NB4 (cell line): ENCODE results near the gene CRADD.

ENCODE experiments used
- MYC ChIP-seq: IDR thresholded peaks from 2 replicates; pipeline ENCODE4 v1.6.1; 2011; ENCODE audit warnings: low read depth, low read length
- POLR2A ChIP-seq: IDR thresholded peaks from 2 replicates; pipeline ENCODE4 v1.6.1; 2011; ENCODE audit warnings: mild to moderate bottlenecking; ENCODE audit not compliant: insufficient read length; ENCODE audit errors: extremely low read depth
- TF ChIP-seq, protein P1 (sequence below): IDR thresholded peaks from 2 replicates; pipeline ENCODE4 v1.6.1; 2011; ENCODE audit warnings: low read depth, low read length
- TF ChIP-seq, protein P2 (sequence below): IDR thresholded peaks from one replicate; pipeline ENCODE4 v1.5.1; 2012; ENCODE audit warnings: low read depth, low read length

DNA sequence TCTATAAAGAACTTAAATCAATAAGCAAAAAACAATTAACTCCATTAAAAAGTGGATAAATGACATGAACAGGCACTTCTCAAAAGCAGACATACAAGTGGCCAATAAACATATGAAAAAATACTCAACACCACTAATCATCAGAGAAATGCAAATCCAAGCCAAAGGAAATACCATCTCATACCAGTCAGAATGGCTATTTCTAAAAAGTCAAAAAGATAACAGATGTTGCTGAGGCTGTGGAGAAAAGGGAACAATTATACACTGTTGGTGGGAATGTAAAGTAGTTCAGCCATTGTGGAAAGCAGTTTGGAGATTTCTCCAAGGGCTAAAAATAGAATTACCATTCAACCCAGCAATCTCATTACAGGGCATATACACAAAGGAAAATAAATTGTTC is 236.7 kb downstream of the CRADD start:
- TF ChIP-seq, protein P1, sequence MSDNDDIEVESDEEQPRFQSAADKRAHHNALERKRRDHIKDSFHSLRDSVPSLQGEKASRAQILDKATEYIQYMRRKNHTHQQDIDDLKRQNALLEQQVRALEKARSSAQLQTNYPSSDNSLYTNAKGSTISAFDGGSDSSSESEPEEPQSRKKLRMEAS, result no peak
- TF ChIP-seq POLR2A, result no peak
- TF ChIP-seq, protein P2, sequence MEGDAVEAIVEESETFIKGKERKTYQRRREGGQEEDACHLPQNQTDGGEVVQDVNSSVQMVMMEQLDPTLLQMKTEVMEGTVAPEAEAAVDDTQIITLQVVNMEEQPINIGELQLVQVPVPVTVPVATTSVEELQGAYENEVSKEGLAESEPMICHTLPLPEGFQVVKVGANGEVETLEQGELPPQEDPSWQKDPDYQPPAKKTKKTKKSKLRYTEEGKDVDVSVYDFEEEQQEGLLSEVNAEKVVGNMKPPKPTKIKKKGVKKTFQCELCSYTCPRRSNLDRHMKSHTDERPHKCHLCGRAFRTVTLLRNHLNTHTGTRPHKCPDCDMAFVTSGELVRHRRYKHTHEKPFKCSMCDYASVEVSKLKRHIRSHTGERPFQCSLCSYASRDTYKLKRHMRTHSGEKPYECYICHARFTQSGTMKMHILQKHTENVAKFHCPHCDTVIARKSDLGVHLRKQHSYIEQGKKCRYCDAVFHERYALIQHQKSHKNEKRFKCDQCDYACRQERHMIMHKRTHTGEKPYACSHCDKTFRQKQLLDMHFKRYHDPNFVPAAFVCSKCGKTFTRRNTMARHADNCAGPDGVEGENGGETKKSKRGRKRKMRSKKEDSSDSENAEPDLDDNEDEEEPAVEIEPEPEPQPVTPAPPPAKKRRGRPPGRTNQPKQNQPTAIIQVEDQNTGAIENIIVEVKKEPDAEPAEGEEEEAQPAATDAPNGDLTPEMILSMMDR, result no peak
- TF ChIP-seq MYC, result no peak
